ENCODE measurements around the gene PDRG1.
"Not testable (repeated sequence)": the region's sequence is repeated elsewhere in the genome, so short reads cannot be mapped to it uniquely, and the experiment has no call there.

Gene PDRG1

DNA sequence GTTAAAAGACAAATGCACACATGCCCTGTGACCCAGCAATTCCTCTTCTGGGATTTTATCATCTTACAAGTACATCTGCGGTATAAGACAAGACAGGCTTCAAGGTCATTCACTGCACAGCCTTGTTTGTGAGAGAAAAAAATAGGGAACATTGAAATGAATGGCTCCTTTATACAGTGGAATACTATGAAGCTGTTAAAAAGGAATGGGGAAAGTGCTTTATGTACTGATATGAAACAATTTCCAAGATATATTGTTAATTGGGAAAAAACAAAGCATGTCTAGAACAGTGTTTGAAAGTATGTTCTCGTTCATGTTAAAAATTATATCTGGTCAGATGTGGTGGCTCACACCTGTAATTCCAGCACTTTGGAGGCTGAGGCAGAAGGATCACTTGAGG lies 25.4 kb downstream of the PDRG1 start:
- DNase-seq (ENCODE audit: low spot score): no peak

DNA sequence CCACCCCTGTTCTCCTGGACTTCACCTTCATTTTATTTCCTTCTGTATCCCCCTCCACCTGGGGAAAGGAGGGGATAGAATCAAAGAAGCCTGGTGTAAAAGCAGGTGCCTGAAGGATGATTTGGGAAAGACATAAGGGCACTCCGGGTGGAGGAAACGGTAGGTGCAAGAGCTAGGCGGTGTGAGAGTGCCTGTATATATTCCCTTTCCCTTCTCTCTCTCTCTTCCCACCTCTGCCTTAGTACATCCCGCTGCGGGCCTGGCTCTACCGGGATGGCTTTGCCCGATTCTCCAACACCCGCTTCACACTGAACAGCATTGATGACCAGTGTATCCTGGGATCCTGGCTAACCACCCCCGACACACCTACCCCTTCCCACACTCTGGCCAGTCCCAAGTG lies 26.2 kb downstream of the PDRG1 start:
- no peak for DNase-seq (ENCODE audit: low spot score)

DNA sequence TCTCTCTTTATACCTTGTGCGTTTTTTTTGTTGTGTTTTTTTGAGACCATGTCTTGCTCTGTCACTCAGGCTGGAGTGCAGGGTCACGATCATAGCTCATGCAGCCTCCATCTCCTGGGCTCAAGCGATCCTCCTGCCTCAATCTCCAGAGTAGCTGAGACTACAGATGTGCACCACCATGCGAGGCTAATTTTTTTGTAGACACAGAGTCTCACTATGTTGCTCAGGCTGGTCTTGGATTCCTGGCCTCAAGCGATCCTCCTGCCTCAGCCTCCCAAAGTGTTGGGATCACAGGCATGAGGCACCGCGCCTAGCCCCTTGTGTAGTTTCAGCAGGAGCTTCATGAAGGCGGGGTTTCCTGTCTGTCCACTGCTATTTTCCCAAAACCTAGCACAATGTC lies 27.3 kb downstream of the PDRG1 start:
- no peak for DNase-seq (ENCODE audit: low spot score)

DNA sequence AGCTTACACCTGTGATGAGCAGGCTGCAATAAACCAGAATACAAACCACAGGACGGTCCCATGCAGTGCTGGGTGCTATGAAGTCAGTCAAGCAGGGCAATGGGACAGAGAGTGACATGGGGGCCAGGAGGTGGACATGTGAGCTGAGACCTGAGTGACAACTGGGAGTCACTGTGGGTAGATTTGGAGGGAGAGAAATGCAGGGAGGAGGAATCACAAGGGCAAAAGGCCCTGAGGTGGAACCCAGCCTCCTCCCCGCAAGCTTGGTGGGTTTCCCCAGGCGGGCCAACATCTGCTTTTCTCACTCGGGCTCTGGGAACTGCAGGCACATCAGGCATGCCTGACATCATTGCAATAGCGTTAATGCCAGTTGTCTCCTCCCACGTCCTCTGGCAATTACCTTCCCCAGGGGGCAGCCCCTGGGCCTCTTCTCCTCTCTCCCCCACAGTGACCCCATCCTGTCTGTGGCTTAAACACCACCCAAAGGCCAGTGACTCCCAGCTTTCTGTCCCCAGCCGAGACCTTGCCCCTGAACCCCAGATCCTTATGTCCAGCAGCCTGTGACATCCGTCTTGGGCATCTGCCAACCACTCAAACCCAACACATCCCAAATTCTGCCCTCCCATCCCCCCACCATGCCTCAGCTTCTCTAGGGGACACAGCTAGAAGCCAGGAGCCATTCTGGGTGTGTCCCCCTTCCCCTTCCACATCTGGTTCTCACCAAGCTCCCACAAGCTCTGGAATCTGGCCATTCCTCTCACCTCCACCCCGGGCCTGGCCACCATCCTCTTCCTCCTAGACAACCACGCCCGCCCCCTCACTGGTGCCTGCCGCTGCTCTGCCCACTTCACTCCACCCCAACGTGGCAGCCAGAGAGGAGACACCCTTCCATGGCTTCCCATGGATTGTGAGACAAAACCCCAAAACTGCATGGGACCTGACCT lies 28.2 kb downstream of the PDRG1 start:
- DNase-seq (ENCODE audit: low spot score): peak; percentile 22

DNA sequence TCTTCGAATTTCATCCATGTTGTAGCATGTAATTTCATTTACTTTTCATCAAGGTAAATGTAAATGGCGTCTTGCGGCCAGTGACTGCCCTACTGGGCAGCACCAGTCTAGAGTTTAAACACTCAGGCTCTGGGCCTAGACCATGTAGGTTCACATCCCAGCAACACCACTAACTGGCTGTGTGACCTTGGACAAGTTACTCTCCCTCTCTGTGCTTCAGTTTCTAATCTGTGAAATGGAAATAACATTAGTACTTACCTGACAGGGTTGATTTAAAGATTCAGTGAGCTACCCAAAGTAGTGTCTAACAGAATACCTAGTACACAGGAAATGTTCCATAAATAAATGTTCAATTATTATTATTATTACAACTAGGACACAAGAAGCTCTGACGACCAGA lies 29.3 kb downstream of the PDRG1 start:
- DNase-seq (ENCODE audit: low spot score): no peak

DNA sequence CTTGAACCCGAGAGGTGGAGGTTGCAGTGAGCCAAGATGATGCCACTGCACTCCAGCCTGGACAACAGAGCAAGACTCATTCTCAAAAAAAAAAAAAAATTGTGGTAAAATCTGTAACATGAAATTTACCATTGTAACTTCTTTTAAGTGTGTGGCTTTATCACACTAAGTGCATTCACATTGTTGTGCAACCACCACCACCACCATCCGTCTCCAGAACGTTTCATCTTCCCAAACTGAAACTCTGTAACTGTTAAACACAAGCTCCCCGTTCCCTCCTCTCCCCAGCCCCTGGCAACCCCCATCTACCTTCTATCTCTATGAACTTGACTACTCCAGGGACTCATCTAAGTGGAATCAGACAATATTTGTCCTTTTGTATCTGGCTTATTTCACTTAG lies 29.7 kb downstream of the PDRG1 start:
- no peak for DNase-seq (ENCODE audit: low spot score)

DNA sequence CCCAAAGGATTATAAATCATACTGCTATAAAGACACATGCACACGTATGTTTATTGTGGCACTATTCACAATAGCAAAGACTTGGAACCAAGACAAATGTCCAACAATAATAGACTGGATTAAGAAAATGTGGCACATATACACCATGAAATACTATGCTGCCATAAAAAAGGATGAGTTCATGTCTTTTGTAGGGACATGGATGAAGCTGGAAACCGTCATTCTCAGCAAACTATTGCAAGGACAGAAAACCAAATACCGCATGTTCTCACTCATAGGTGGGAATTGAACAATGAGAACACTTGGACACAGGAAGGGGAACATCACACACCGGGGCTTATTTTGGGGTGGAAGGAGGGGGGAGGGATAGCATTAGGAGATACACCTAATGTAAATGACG lies 30.4 kb downstream of the PDRG1 start:
- not testable (repeated sequence) for DNase-seq (ENCODE audit: low spot score)

DNA sequence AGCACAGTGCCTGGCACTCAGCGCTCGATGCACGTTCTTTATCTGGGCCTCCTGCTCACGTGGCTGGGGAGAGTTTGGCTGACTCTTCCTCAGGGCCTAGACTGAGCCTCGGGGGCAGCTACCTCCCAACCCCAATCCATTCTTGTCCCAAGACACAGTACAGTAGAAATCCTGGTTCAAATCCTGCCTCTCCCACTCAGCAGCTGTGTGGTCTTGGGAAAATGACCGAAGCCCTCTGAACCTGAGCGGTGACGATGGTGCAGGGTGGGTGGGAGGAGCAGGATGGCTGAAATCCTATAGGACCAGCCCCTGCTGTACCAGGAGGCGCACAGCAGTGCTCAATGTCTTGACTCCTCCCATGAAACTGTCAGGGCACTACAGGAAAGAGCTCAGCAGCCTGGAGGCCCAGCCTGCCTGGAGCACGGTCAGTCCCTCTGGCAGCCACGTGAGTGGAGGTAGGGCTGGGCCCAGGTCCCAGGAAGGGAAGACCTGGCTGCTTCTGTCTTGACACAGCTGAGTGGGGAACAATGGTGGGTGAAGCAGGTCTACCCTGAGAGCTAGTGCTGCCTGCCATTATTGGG lies 31.5 kb downstream of the PDRG1 start:
- no peak for DNase-seq (ENCODE audit: low spot score)

DNA sequence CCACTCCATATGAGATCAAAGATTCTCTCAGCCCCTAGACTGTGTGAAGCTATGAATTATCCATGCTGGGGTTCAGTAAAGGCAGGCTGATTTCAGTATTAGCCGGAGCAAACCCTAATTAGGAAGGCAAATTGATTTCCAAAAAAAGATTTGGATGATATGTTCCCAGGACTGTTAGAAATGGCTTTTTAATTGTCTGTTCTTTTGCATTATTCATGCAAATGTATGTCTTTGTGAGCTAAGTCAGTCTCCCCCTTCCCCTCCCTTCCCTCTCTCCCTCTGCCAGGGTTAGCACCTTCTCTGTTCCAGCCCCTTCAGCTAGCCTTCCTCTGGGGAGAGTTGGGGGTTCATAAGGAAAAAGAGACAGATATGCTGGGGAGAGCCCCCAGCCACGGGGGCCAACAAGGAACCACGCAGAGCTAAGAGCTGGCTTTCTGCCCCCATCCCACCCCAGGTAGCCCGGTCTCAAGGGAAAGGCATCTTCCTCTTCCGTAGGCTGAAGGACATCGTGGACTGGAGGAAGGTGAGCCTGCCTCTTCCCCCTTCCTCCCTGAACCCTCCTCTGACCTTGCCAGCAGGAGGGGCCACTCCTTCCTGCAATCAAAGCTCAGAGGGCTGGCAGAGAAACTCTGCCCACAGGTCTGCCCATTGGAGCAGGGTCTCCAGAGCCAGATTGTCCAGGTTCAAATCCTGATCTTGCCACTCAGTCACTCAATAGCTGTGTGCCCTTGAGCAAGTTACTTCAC lies 32.3 kb downstream of the PDRG1 start:
- no peak for DNase-seq (ENCODE audit: low spot score)

DNA sequence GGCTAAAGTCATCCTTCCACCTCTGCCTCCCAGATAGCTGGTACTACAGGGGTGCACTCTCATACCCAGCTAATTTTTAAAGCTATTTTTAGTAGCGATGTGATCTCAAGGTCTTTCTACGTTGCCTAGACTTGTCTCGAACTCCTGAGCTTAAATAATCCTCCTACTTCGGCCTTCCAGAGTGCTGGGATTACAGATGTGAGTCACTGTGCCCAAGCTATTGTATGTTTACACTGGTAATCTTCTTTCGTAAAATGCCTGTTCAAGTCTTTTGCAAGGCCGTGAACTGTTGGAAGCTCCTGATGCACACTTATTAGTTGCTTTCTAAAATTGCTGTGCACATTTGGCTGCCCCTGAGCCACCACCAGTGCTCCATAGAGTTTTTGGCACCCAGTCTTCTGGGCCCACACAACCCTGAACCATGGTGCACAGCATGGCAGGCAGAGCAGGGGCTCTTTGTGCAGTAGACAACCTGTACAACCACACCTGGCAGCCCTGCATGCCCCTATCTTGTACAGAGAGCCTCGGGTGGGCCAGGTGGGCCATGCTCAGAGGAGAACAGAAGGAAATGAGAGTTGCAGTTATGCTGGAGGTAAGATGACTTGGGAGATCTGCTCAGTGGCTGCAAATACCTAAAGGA lies 33.3 kb downstream of the PDRG1 start:
- DNase-seq (ENCODE audit: low spot score): no peak

DNA sequence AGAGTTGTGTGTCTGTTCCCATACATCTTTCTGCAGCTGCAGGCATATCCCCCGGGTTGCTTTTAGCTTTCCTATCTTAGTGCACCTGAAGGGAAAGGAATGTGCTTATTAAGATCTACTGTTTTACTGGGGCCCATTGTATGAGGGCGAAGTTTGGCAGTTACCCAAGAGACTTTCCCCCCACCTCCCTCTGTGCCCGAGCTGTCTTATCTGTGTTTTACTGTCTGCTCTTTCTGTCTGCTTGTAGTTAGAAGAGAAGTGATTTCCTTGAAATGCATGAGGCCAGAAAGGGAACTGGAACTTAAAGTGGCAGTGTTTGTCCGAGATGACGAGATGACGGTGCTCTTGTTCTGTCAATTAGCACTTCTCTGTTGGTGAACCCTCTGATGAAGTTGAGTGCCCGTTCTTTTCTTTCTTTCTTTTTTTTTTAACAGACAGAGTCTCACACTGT lies 33.9 kb downstream of the PDRG1 start:
- not testable (repeated sequence) for DNase-seq (ENCODE audit: low spot score)

DNA sequence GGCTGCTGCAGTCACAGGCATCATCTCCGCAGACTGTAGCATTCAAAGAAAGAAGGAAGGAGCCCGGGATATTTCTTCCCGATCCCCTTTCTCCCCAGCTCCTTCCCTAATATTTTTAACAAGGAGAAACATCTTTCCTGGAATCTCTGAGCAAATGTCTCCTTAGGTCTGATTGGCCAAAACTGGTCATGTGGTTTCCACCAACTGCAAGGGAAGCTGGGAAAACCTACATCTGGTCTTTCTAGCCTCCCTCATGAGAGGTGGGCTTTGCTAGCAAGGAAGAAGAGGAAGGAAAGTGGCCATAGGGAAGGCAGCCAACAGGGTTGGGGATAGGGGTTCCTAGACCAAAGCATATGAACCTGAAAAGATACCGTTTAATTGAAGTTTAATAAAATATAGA lies 35.1 kb downstream of the PDRG1 start:
- no peak for DNase-seq (ENCODE audit: low spot score)

DNA sequence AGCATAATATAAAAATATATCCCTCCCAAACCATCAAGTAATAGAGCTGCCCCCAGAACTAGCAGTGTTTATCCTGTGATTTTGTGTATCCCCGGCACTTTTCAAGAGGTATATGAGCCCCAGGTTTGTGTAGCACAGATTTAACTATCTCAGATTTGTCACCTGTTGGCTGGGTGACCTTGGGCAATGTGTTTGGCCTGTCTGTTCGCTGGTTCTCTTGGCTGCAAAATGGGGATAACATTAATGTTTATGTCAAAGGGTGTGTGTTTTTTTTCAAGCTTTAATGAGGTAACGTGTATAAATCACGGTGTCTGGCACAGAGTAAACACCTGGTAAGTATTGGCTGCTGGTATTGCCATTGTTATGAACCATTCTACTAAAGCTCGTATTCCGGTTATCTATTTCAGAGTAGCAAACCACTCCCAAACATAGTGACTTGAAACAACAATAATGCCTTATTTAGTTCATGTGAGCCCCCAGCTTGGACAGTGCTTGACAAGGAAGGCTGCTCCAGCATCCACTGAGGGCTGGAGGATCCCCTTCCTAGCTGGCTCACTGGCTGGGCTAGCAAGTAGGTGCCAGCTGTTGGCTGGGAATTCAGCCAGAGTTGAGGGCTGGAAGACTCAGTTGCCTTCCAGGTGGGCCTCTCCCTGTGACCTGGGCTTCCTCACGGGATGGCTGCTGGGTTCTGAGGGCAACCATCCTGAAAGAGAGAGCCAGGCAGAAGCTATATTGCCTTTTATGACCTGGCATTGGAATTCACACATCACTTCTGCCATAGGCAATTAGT lies 36.2 kb downstream of the PDRG1 start:
- DNase-seq (ENCODE audit: low spot score): no peak

DNA sequence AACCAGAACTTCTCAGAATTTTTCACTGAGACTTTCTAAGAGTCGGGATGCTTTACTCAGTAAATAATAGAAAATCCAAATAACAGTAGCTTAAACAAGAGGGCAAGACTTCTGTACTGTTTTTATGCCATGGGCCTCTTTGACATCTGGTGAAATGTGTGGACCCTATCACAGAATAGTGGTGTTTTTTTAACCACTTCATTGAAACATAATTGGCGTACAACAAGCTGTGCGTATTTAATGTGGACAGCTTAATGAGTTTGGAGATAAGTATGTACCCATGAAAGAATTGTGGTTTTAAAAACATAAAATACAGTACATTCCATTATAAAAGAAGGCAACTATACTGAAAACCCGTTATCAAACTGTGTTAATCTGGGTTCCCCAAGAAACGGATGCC lies 37.7 kb downstream of the PDRG1 start:
- no peak for DNase-seq (ENCODE audit: low spot score)

DNA sequence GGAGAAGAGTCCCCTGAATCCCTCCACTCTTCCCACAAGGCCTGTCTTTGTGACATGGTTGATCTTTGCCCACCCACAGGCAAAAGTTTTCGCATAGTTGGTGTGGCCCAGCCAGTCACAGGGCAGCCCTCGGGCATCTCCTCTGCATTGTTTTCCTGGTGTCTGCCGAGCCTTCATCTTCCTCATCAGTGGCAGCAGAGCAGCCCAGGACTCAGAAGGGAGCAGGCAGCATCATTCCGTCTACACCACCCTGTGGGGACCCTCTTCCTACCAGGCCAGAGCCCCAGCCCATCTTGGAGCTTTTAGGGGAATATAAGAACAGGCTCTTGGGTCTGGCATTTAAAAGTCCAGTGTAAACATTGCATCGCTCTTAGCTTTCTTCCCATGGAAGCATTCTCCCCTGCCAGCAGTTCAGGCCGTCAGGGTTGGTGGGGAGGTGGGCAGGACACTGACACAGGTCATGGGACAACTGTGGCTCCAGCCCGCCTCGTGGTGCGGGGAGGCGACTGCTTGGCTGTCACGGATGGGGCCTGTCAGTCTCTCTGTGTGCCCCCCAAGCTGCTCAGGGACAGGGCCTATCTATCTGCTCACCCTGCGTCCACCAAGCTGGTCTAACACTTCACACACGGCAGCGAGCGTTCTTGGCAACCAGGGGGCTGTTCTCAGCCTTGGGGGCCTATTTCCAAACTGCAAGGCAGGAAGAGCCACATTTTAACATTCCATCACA lies 38.3 kb downstream of the PDRG1 start:
- no peak for DNase-seq (ENCODE audit: low spot score)

DNA sequence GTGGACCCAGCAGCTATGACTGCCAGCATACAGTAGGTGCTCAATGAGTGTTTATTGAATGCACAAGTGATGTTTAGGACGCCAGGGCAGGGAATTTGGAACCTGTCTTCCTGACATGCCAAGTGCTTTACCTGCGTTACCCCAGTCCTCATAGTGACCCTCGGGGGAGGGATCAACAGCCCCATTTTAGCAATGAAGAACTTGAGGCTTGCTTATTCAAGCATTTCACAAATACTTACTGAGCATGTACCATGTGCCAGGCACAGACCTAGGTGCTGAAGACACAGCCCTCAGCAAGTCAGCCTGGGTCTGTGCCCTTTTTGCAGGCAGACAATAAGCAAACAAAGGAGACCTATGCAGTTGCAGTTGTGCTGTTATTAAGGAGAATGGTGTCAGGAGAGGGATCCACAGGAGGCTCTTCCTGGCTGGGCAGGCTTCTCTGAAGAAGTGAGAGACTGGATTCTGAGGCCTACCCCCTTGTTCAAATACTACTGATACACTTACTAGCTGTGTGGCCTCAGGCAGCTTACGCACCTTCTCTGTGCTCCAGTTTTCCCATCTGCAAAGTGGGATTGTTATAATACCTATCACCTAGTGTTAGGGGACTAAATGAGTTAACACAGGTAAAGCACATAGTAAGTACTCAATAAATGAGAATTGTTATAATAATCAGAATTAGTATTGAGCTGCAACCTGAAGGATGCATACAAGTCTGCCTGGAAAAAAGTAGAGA lies 41.6 kb downstream of the PDRG1 start:
- no peak for DNase-seq (ENCODE audit: low spot score)

DNA sequence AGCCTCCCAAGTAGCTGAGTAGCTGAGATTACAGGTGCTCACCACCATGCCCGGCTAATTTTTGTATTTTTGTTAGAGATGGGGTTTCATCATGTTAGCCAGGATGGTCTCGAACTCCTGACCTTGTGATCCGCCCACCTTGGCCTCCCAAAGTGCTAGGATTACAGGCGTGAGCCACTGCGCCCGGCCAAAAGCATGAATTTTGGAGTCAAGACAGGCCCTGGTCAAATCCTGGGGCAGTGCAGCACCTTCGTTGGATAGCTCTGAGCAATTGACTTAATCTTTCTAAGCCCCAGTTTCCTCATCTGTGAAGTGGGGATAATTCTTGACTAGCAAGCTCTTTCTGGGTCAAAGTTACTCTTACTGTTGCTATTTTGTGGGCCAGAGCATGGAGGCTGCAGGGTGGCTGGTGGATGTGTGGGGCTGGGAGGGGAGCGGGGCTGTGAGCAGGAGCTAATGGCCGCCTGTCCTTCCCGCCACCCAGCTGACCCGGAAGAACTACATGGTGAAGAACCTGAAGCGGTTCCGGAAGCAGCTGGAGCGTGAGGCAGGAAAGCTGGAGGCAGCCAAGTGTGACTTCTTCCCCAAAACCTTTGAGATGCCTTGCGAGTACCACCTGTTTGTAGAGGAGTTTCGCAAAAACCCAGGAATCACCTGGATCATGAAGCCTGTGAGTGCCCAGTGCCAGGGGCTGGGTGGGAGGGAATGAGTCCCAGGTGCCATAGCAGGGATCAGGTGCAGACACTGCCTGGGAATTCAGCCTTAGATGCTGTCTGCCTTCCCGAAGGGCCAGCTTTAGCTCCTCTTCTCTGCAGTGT lies 42.4 kb downstream of the PDRG1 start:
- DNase-seq (ENCODE audit: low spot score): no peak

DNA sequence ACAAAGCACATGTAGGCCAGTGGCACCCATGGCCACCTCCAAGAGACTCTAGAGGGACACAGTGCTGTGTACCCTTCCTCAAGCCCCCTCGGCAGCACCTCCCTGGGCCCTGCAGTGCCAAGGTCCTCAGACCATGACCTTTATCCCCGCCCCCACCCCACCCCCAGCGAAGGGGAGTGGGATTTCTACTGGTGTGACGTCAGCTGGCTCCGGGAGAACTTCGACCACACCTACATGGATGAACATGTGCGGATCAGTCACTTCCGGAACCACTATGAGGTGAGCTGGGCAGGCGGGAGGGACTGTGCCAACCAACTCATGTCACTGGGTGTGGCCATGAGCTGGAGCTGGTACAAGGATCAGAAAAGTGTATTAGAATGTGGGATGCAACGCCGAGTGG lies 43.4 kb downstream of the PDRG1 start:
- no peak for DNase-seq (ENCODE audit: low spot score)

DNA sequence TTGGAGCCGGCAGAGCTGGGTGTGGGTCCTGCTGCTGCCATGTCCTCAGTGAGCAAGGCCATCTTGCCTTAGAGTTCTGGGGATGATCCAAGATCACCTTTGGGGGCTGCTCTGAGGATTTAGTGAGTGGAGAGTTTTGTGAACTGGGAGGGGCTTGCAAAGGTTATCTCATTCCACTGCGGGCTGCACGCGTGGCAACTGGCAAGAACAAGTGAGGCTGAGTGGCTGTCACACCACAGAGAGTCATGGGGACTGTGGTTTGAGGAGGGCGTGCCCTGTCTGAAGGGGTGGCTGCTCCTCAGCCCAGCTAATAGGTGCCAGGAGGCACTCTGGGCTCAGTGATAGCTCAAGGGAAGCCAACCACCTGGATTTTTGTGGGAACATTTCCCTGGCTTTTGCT lies 43.8 kb downstream of the PDRG1 start:
- DNase-seq (ENCODE audit: low spot score): no peak
